ENCODE results near the gene VIT.

Gene VIT

GRCh38 chr2:36710858-36711515, 14.5 kb downstream of the VIT start:
- no peak for DNase-seq (ENCODE audit: low spot score)

- no peak for DNase-seq (ENCODE audit: low spot score)
Measured at GRCh38 chr2:36711741-36712314, 15.3 kb downstream of the VIT start.

GRCh38 chr2:36713310-36713709, 16.8 kb downstream of the VIT start:
- DNase-seq (ENCODE audit: low spot score): no peak

GRCh38 chr2:36716111-36716510, 19.6 kb downstream of the VIT start:
- DNase-seq (ENCODE audit: low spot score): no peak

- DNase-seq (ENCODE audit: low spot score): no peak
Measured at GRCh38 chr2:36717603-36718266, 21.2 kb downstream of the VIT start.

- DNase-seq (ENCODE audit: low spot score): no peak
Measured at GRCh38 chr2:36727550-36727949, 31.0 kb downstream of the VIT start.

- DNase-seq (ENCODE audit: low spot score): no peak
Measured at GRCh38 chr2:36729067-36729466, 32.6 kb downstream of the VIT start.

- DNase-seq (ENCODE audit: low spot score): no peak
Measured at GRCh38 chr2:36731941-36732672, 35.6 kb downstream of the VIT start.

GRCh38 chr2:36732673-36733036, 36.1 kb downstream of the VIT start:
- DNase-seq (ENCODE audit: low spot score): no peak

- no peak for DNase-seq (ENCODE audit: low spot score)
Measured at GRCh38 chr2:36733215-36733614, 36.7 kb downstream of the VIT start.

GRCh38 chr2:36734304-36734703, 37.8 kb downstream of the VIT start:
- no peak for DNase-seq (ENCODE audit: low spot score)

GRCh38 chr2:36737131-36737750, 40.7 kb downstream of the VIT start:
- DNase-seq (ENCODE audit: low spot score): no peak

GRCh38 chr2:36740061-36740460, 43.6 kb downstream of the VIT start:
- DNase-seq (ENCODE audit: low spot score): no peak

GRCh38 chr2:36741188-36741837, 44.8 kb downstream of the VIT start:
- no peak for DNase-seq (ENCODE audit: low spot score)

GRCh38 chr2:36743954-36744353, 47.4 kb downstream of the VIT start:
- DNase-seq (ENCODE audit: low spot score): no peak

GRCh38 chr2:36748166-36748565, 51.7 kb downstream of the VIT start:
- DNase-seq (ENCODE audit: low spot score): no peak

GRCh38 chr2:36750101-36750500, 53.6 kb downstream of the VIT start:
- DNase-seq (ENCODE audit: low spot score): no peak

GRCh38 chr2:36753706-36754221, 57.3 kb downstream of the VIT start:
- no peak for DNase-seq (ENCODE audit: low spot score)

- DNase-seq (ENCODE audit: low spot score): no peak
Measured at GRCh38 chr2:36754578-36754977, 58.1 kb downstream of the VIT start.

- no peak for DNase-seq (ENCODE audit: low spot score)
Measured at GRCh38 chr2:36756438-36756837, 59.9 kb downstream of the VIT start.

- no peak for DNase-seq (ENCODE audit: low spot score)
Measured at GRCh38 chr2:36762764-36763490, 66.4 kb downstream of the VIT start.

Measured in activated CD4-positive, alpha-beta T cell treated with anti-CD3 and anti-CD28 coated beads, Interleukin-2, Interleukin-4, amounts not matched to agents 100 ng/mL and 50 ng/mL, durations not matched to agents 16 hours and 8 hours (primary cell).